Mesenteric fat pad (tissue), 1 donor: ENCODE data around the gene RB1. TPM values are rescaled to one million over a fixed set of nuclear protein-coding genes. Genes with fewer than 3 reads are reported as not detected.
"Not testable (repeated sequence)": the region's sequence is repeated elsewhere in the genome, so short reads cannot be mapped to it uniquely, and the experiment has no call there.

Experiments used
- DNase-seq: peaks from one replicate; pipeline ENCODE4 v3.0.0-alpha.2; 2020; ENCODE audit warnings: low spot score
- total RNA-seq: library from RNA; stranded (reverse); fragmentation: NEBNext Ultra II Directional; extraction: Animal tissue kit (Norgen Biotek cat#: 25700); gene quantifications from one replicate; pipeline ENCODE4 v1.2.1, GENCODE V29; 2021
- donor health status: DM: yes; HTN: yes; CAD: no.

The RB1 gene
- total RNA-seq, 1 donor from 2014 or later, result 43.9 TPM

GRCh38 chr13:48448285-48448958, 144.9 kb downstream of the RB1 start:
- no peak for DNase-seq

GRCh38 chr13:48448959-48449614, 145.5 kb downstream of the RB1 start:
- no peak for DNase-seq

GRCh38 chr13:48449656-48450055, 146.1 kb downstream of the RB1 start:
- DNase-seq, result no peak

GRCh38 chr13:48451196-48451595, 147.6 kb downstream of the RB1 start:
- DNase-seq, result not testable (repeated sequence)

GRCh38 chr13:48456546-48456945, 153.0 kb downstream of the RB1 start:
- DNase-seq, result no peak

GRCh38 chr13:48457578-48458242, 154.2 kb downstream of the RB1 start:
- no peak for DNase-seq

- DNase-seq, result no peak
Observed at GRCh38 chr13:48475230-48475629, 171.7 kb downstream of the RB1 start.

- no peak for DNase-seq
Observed at GRCh38 chr13:48476215-48476614, 172.7 kb downstream of the RB1 start.

GRCh38 chr13:48476686-48477085, 173.1 kb downstream of the RB1 start:
- no peak for DNase-seq

GRCh38 chr13:48477191-48477855, 173.8 kb downstream of the RB1 start:
- no peak for DNase-seq

GRCh38 chr13:48478391-48478790, 174.8 kb downstream of the RB1 start:
- no peak for DNase-seq

- DNase-seq, result no peak
Observed at GRCh38 chr13:48483575-48483974, 180.0 kb downstream of the RB1 start.

- DNase-seq, result no peak
Observed at GRCh38 chr13:48485432-48485831, 181.9 kb downstream of the RB1 start.

- DNase-seq, result no peak
Observed at GRCh38 chr13:48486362-48486761, 182.8 kb downstream of the RB1 start.

- no peak for DNase-seq
Observed at GRCh38 chr13:48486836-48487235, 183.3 kb downstream of the RB1 start.

- DNase-seq, result no peak
Observed at GRCh38 chr13:48487968-48488367, 184.4 kb downstream of the RB1 start.

- DNase-seq, result no peak
Observed at GRCh38 chr13:48488995-48489394, 185.4 kb downstream of the RB1 start.

- DNase-seq, result no peak
Observed at GRCh38 chr13:48489666-48490065, 186.1 kb downstream of the RB1 start.

GRCh38 chr13:48490241-48490640, 186.7 kb downstream of the RB1 start:
- DNase-seq, result no peak

GRCh38 chr13:48491423-48492095, 188.0 kb downstream of the RB1 start:
- no peak for DNase-seq

- DNase-seq, result no peak
Observed at GRCh38 chr13:48492096-48492440, 188.5 kb downstream of the RB1 start.
